ENCODE results near the gene ITPK1.

GRCh38 chr14:92969871-92970270 is 145.9 kb downstream of the ITPK1 start:
- TF ChIP-seq CTCF (conservative IDR thresholded peaks at IDR 0.05) (no peak), EZH2 (IDR thresholded peaks at IDR 0.05; ENCODE audit: low read depth) (no peak)
